ENCODE results near the gene ARID3B. TPM values are rescaled to one million over a fixed set of nuclear protein-coding genes. Genes with fewer than 3 reads are reported as not detected.

ARID3B gene
- total and polyA plus RNA-seq, 2 of the 13 experiments (the other 11 are each of a cell fraction or from before 2014, with no cell fraction given), result 5.3 to 12.8 TPM

DNA sequence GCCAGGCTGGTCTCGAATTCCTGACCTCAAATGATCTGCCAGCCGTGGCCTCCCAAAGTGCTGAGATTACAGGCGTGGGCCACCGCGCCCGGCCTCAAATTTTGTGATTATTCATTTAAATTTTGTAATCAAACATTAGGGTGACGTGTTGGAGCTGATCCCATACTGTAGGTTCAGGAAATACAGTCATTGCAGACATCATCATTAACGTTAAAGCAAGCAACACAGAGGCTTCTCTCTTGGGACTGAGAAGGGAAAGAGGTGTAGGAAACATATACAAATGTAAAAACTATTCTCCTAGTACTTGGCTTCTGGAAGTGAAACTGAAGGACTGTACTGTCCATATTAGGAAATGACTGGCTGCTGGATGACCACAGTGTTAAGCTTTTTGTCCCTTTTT lies 11.1 kb upstream of the ARID3B start (continued):
- TF ChIP-seq HBP1 (CRISPR knock-in tag; IDR thresholded peaks at IDR 0.05; ENCODE audit: low read depth) (no peak), MAF1 (CRISPR knock-in tag; IDR thresholded peaks at IDR 0.05; ENCODE audit: borderline replicate concordance) (no peak), ZNF577 (CRISPR knock-in tag; IDR thresholded peaks at IDR 0.05; ENCODE audit: borderline replicate concordance, low read depth) (no peak), SAFB2 (CRISPR knock-in tag; IDR thresholded peaks at IDR 0.05; ENCODE audit: borderline replicate concordance, low read depth) (no peak), NFYB (CRISPR knock-in tag; IDR thresholded peaks at IDR 0.05) (no peak), ZNF883 (CRISPR knock-in tag; IDR thresholded peaks at IDR 0.05; ENCODE audit: not compliant biosample characterization) (no peak), ZNF614 (CRISPR knock-in tag; IDR thresholded peaks at IDR 0.05; ENCODE audit: borderline replicate concordance) (no peak), ARNT2 (CRISPR knock-in tag; IDR thresholded peaks at IDR 0.05; ENCODE audit: low read depth) (no peak), TRIM24 (CRISPR knock-in tag; IDR thresholded peaks at IDR 0.05) (no peak)
- TF ChIP-seq, protein P1, sequence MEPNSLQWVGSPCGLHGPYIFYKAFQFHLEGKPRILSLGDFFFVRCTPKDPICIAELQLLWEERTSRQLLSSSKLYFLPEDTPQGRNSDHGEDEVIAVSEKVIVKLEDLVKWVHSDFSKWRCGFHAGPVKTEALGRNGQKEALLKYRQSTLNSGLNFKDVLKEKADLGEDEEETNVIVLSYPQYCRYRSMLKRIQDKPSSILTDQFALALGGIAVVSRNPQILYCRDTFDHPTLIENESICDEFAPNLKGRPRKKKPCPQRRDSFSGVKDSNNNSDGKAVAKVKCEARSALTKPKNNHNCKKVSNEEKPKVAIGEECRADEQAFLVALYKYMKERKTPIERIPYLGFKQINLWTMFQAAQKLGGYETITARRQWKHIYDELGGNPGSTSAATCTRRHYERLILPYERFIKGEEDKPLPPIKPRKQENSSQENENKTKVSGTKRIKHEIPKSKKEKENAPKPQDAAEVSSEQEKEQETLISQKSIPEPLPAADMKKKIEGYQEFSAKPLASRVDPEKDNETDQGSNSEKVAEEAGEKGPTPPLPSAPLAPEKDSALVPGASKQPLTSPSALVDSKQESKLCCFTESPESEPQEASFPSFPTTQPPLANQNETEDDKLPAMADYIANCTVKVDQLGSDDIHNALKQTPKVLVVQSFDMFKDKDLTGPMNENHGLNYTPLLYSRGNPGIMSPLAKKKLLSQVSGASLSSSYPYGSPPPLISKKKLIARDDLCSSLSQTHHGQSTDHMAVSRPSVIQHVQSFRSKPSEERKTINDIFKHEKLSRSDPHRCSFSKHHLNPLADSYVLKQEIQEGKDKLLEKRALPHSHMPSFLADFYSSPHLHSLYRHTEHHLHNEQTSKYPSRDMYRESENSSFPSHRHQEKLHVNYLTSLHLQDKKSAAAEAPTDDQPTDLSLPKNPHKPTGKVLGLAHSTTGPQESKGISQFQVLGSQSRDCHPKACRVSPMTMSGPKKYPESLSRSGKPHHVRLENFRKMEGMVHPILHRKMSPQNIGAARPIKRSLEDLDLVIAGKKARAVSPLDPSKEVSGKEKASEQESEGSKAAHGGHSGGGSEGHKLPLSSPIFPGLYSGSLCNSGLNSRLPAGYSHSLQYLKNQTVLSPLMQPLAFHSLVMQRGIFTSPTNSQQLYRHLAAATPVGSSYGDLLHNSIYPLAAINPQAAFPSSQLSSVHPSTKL (CRISPR knock-in tag; IDR thresholded peaks at IDR 0.05), result no peak

All from HepG2 (cell line).